Mucosa of descending colon (tissue), 3 donors: ENCODE measurements around the gene NOSIP. TPM values are rescaled to one million over a fixed set of nuclear protein-coding genes. Genes with fewer than 3 reads are reported as not detected.

ENCODE experiments used
- ATAC-seq: fragments of 200-7000 bp; cut with Tn5 transposase; one replicate; pipeline ENCODE4 v1.9.1; 2020; ENCODE audit warnings: mild to moderate bottlenecking, moderate library complexity
- DNase-seq, 3 donors: peaks; one replicate each; pipeline ENCODE4 v3.0.0-alpha.2; 2020
- H3K36me3 ChIP-seq: fragments of 200-600 bp; one replicate; pipeline ENCODE4 v1.8.0; 2021; ENCODE audit warnings: low read depth, mild to moderate bottlenecking
- H3K4me1 ChIP-seq: fragments of 200-600 bp; one replicate; pipeline ENCODE4 v1.8.0; 2021; ENCODE audit warnings: low read depth, mild to moderate bottlenecking
- H3K4me3 ChIP-seq: fragments of 200-600 bp; one replicate; pipeline ENCODE4 v1.8.0; 2021; ENCODE audit warnings: mild to moderate bottlenecking
- H3K9me3 ChIP-seq: fragments of 200-600 bp; one replicate; pipeline ENCODE4 v1.8.0; 2021; ENCODE audit warnings: mild to moderate bottlenecking
- intact Hi-C, 2 donors: fragments of 100-400 bp; cut with DNase I in 1 of 2; cut with micrococcal nuclease in 1 of 2; formaldehyde crosslinking; loops; one replicate each; pipeline versions ENCODE4 v1.11.0 to v1.11.1; 2022; cut with DNase I, micrococcal nuclease
- total RNA-seq, 3 donors: library from RNA; stranded (reverse); fragmentation: NEBNext Ultra II Directional in 2 of 3; extraction: Animal tissue kit (Norgen Biotek cat#: 25700) in 2 of 3; gene quantifications; one replicate each; pipeline versions ENCODE4 v1.2.1 to v1.2.4, GENCODE V29; 2021 to 2023
- TF ChIP-seq, protein P1 (sequence below): fragments of 200-600 bp; IDR thresholded peaks from one replicate; pipeline ENCODE4 v1.8.0; 2022; ENCODE audit warnings: antibody characterized with exemption, mild to moderate bottlenecking
- donor health status: DM: no; HTN: no; CAD: no; lungs with moderate emphysema.
- donor health status: DM: no; HTN: no; CAD: no.
- donor health status: DM: no; HTN: yes; CAD: no.

NOSIP gene
- total RNA-seq, 3 donors from 2014 or later, result 59.2 to 72.5 (median 66.3) TPM

DNA sequence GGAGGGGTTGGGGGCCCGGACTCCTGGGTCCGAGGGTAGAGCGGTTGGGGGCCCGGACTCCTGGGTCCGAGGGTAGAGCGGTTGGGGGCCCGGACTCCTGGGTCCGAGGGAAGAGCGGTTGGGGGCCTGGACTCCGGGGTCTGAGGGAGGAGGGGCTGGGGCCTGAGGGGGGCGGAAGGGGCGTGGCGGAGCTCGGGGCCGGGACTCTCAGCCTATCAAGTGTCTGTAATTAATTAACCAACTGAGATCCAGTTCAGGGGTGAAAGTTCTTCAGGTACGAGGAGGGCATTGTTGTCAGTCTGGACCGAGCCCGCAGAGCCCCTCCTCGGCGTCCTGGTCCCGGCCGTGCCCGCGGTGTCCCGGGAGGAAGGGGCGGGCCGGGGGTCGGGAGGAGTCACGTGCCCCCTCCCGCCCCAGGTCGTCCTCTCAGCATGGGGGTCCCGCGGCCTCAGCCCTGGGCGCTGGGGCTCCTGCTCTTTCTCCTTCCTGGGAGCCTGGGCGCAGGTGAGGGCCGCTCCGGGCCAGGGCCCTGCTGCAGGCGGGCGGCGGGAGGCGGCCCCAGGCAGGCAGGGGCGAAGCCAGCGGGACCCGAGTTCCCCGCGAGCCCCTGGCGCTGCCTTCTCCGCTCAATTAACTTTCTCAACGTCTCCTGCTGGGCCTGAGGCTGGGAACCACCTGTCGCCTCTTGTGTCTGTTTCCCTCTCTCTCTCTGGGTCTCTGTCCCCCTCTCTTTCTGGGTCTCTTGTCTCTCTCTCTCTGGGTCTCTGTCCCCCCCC, 67.2 kb downstream of the NOSIP start:
- intact Hi-C loops, result no loop called here
- H3K4me1 ChIP-seq, result peaks cover 17% of the 10 kb centered on the region
- peak; percentile 76 to 83 (median 79) for DNase-seq
- H3K36me3 ChIP-seq, result no peaks in the 10 kb centered on the region
- peak; percentile 85 for ATAC-seq
- no peaks in the 10 kb centered on the region for H3K9me3 ChIP-seq
- TF ChIP-seq, protein P1, sequence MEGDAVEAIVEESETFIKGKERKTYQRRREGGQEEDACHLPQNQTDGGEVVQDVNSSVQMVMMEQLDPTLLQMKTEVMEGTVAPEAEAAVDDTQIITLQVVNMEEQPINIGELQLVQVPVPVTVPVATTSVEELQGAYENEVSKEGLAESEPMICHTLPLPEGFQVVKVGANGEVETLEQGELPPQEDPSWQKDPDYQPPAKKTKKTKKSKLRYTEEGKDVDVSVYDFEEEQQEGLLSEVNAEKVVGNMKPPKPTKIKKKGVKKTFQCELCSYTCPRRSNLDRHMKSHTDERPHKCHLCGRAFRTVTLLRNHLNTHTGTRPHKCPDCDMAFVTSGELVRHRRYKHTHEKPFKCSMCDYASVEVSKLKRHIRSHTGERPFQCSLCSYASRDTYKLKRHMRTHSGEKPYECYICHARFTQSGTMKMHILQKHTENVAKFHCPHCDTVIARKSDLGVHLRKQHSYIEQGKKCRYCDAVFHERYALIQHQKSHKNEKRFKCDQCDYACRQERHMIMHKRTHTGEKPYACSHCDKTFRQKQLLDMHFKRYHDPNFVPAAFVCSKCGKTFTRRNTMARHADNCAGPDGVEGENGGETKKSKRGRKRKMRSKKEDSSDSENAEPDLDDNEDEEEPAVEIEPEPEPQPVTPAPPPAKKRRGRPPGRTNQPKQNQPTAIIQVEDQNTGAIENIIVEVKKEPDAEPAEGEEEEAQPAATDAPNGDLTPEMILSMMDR, result no peak
- H3K4me3 ChIP-seq, result peak overlapping the region; percentile 56

DNA sequence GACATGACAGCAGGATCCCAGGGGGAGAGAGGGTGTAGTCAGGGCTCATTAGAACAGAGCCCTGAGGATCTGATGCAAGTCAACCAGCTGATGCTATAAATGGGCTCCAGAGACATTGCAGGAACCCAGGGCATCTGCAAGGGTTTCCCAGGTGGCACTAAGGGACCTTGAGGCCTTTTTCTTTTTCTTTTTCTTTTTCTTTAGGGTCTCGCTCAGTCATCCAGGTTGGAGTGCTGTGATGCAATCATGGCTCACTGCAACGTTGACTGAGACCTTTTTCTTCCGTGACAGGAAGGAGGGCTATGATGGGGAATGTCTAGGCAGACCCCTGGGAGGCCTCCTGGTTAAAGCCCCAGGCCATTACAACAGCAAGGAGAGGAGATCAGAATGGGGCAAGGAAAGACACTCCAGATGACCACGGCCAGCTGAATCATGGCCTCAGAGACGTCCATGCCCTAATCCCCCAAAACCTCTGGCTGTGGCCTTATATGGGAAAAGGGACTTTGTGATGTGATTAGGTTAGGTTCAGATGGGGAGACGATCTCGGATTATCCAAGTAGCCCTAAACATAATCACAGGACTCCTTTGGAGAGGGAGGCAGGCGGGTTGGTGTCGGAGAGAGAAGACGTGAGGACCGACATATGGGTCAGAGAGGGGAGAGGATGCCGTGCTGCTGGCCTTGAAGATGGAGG, 72.4 kb downstream of the NOSIP start:
- H3K36me3 ChIP-seq, result no peaks in the 10 kb centered on the region
- TF ChIP-seq, protein P1, result no peak
- H3K9me3 ChIP-seq, result no peaks in the 10 kb centered on the region
- ATAC-seq (no peak), DNase-seq (no peak)
- intact Hi-C loops, result no loop called here
- H3K4me1 ChIP-seq, result peaks cover 8% of the 10 kb centered on the region
- H3K4me3 ChIP-seq, result no peak overlapping the region

DNA sequence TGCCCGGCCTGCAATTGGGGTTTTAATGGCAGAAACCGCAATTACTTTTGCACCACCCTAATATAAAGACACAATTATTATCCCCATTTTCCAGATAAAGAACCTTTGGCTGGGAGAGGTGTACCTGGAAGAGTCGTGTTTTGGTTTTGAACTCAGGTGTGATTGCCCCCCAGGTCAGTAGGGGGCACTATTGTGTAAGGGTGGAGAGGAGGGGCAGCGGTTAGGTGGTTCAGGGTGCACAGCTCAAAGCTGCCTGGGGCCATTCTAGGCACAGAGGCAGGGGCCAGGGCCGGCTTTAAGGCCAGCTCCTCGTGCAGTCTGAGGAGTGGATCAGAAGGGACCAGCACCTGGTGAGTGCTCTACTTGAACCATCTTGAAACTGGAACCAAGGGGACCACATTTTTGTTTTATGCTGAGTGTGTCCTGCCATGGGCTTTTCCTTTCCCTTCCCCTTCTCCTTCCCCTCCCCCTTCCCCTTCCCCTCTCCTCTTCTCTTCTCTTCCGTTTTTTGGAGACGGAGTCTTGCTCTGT, 73.7 kb downstream of the NOSIP start:
- Histone ChIP-seq H3K36me3 (no peaks in the 10 kb centered on the region), H3K9me3 (no peaks in the 10 kb centered on the region), H3K4me1 (peaks cover under 1% of the 10 kb centered on the region), H3K4me3 (no peak overlapping the region)
- intact Hi-C loops, result no loop called here
- ATAC-seq (peak; percentile 94), DNase-seq (peak; percentile 69 to 83 (median 82))
- TF ChIP-seq, protein P1, result peak; percentile 67

Other genes starting within 250 kb of the NOSIP start
- gene CD37, start 245.2 kb downstream of the NOSIP start, total RNA-seq, result 10 to 100 TPM in 2 of 3 donors, 1 to 10 TPM in 1; 5.6 to 11.2 (median 10.1) TPM
- 10 to 100 TPM in 2 of 3 donors, 1 to 10 TPM in 1; 9.8 to 64.0 (median 21.8) TPM for gene TEAD2, start 218.1 kb downstream of the NOSIP start, total RNA-seq
- gene DKKL1, start 216.7 kb downstream of the NOSIP start, total RNA-seq, result under 1 TPM in 1 of 3 donors, not detected in 2; 0.44 TPM
- gene KASH5, start 192.3 kb downstream of the NOSIP start, total RNA-seq, result not detected
- not detected for gene PTH2, start 157.1 kb downstream of the NOSIP start, total RNA-seq
- gene GFY, start 155.2 kb downstream of the NOSIP start, total RNA-seq, result not detected
- 1 to 10 TPM in 1 of 3 donors, under 1 TPM in 2; 0.20 to 1.0 (median 0.51) TPM for gene SLC17A7, start 139.0 kb downstream of the NOSIP start, total RNA-seq
- 10 to 100 TPM; 65.2 to 78.7 (median 76.6) TPM for gene PIH1D1, start 128.7 kb downstream of the NOSIP start, total RNA-seq
- gene ALDH16A1, start 127.3 kb downstream of the NOSIP start, total RNA-seq, result 10 to 100 TPM; 31.2 to 36.4 (median 36.3) TPM
- gene FLT3LG, start 106.3 kb downstream of the NOSIP start, total RNA-seq, result 10 to 100 TPM in 1 of 3 donors, 1 to 10 TPM in 2; 3.3 to 14.8 (median 7.8) TPM
- gene RPL13A, start 92.9 kb downstream of the NOSIP start, total RNA-seq, result 1,000 to 10,000 TPM; 2,162 to 2,782 (median 2,296) TPM
- 1,000 to 10,000 TPM; 1,414 to 1,682 (median 1,521) TPM for gene RPS11, start 84.1 kb downstream of the NOSIP start, total RNA-seq
- 100 to 1,000 TPM; 308 to 537 (median 450) TPM for gene FCGRT, start 67.9 kb downstream of the NOSIP start, total RNA-seq
- 10 to 100 TPM; 28.5 to 42.2 (median 34.0) TPM for gene RCN3, start 52.6 kb downstream of the NOSIP start, total RNA-seq
- gene PRRG2, start 760 bp upstream of the NOSIP start, total RNA-seq, result 10 to 100 TPM in 2 of 3 donors, 1 to 10 TPM in 1; 9.1 to 25.1 (median 18.9) TPM
- 10 to 100 TPM; 24.2 to 37.3 (median 26.2) TPM for gene PRR12, start 10.6 kb upstream of the NOSIP start, total RNA-seq
- gene RRAS, start 59.6 kb upstream of the NOSIP start, total RNA-seq, result 10 to 100 TPM; 43.9 to 89.8 (median 48.6) TPM
- 10 to 100 TPM; 55.5 to 75.0 (median 56.1) TPM for gene SCAF1, start 61.7 kb upstream of the NOSIP start, total RNA-seq
- gene IRF3, start 85.3 kb upstream of the NOSIP start, total RNA-seq, result 100 to 1,000 TPM in 1 of 3 donors, 10 to 100 TPM in 2; 76.1 to 119 (median 90.1) TPM
- gene BCL2L12, start 85.4 kb upstream of the NOSIP start, total RNA-seq, result 10 to 100 TPM in 2 of 3 donors, 1 to 10 TPM in 1; 9.6 to 20.8 (median 16.3) TPM
- 100 to 1,000 TPM in 1 of 3 donors, 10 to 100 TPM in 2; 68.1 to 101 (median 94.8) TPM for gene PRMT1, start 96.7 kb upstream of the NOSIP start, total RNA-seq
- gene ADM5, start 109.0 kb upstream of the NOSIP start, total RNA-seq, result 1 to 10 TPM in 2 of 3 donors, under 1 TPM in 1; 0.69 to 1.3 (median 1.2) TPM
- gene CPT1C, start 110.6 kb upstream of the NOSIP start, total RNA-seq, result 1 to 10 TPM; 1.9 to 7.6 (median 2.2) TPM
- gene TSKS, start 182.8 kb upstream of the NOSIP start, total RNA-seq, result under 1 TPM in 1 of 3 donors, not detected in 2; 0.35 TPM
- gene AP2A1, start 186.4 kb upstream of the NOSIP start, total RNA-seq, result 10 to 100 TPM; 73.6 to 84.8 (median 82.5) TPM
- gene FUZ, start 232.7 kb upstream of the NOSIP start, total RNA-seq, result 10 to 100 TPM in 2 of 3 donors, 1 to 10 TPM in 1; 6.6 to 21.0 (median 11.9) TPM
- gene MED25, start 237.7 kb upstream of the NOSIP start, total RNA-seq, result 10 to 100 TPM; 54.7 to 57.4 (median 55.2) TPM